ENCODE measurements around the gene ZNF618.

The ZNF618 gene

DNA sequence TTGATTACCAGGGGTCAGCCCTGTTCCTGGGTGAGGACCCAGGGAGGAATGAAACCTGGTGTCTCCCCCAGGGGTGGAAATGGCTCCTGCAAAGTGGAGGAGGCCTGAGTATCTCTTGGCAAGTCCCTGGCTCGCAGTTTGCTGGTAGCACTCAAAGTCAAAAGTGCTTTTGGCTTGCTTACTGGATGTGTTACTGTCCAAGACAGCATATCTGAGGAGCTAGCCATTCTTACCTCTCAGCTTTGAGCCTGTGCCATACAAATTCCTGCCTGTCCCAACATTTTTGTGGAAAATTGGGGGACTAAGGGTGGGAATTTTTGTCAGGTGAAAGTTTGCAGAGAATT lies 9.9 kb downstream of the ZNF618 start:
- no peak for DNase-seq

DNA sequence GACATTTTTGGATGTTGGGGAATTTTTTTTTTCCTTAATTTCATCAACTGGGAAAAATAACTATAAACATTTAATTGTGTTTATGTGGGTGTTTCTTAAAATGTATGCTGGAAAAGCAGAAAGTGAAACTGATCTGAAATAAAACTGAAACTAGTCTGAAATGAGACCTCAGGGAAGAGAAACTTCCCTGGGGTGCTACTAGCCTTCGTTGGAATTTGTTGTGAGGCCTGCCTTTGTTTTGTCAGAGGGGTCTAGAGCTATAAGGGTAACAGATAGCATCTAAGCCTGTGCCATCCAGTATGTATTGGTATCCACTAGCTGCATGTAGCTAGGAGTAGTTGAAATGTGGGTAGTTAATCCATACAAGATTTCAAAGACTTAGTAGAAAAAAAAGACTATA lies 10.4 kb downstream of the ZNF618 start:
- no peak for DNase-seq

DNA sequence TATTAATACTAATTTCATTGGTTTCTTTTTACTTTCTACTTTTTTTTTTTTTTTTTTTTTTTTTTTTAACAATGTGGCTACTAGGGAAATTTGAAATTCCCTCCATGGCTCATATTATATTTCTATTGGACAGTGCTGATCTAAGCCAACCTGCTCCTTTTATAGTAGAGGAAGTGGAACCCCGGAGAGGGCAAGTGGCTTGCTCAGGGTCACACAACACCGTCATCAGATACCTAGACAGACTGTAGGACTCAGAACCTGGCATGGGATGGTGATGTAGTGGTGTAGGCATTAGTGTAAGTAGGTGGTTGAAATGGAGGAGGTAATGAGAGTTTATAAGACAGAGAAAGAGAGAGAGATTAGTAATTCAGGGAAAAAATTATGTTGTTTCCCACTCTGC lies 10.8 kb downstream of the ZNF618 start:
- DNase-seq: no peak

DNA sequence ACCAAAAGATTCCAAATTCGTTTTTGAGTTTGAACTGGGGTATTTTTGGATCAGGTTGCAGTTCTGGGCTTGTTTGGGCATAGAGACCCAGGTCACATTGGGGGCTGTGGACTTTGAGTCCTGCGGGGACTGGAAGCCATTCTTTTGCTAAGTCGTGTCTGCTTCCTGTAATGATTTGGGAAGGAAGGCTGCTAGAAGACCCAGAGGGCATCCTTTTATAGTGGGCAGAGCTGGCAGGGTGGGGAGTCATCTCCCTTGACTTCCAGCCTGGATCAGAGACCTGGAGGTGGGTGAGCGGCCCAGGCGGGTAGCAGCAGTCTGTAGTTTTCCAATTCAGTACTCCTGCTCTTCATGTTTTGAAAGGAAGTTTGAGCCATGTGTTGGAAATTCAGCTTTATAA lies 11.3 kb downstream of the ZNF618 start:
- no peak for DNase-seq

DNA sequence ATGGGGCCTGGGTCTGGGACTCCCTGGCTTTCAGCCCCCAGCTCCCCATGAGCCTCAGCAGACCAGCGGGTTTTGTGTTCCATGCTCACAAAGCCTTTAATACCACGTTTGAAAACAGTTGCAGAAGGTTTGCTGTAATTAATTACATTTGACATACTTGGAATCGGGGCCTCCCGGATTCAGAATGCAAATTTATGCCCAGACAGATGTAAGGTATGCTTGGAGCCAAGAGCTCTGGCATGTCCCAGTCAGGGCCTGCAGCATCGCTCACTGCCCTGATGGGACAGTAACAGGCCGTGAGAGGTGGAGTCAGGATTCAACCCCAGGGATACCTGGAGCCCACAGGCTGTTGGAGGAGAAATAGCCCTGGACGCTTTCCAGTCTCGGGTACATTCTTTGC lies 12.2 kb downstream of the ZNF618 start:
- no peak for DNase-seq

DNA sequence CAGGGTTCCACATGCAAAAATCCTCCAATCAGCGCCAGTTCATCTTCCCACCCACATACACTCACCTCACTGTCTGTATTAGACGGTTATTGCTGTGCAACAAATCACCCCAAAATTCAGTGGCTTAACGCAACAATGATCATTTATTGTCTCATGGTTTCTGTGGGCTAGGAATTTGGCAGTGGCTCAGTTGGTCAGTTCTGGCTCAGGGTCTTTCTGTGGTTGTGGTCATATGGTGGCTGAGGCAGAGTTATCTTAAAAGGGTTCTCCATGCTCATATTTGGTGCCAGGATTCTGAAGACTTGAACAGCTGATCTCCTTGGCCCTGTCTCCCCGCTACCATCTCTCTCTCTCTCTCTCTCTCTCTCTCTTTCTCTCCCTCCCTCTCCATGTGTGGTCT lies 12.9 kb downstream of the ZNF618 start:
- no peak for DNase-seq

DNA sequence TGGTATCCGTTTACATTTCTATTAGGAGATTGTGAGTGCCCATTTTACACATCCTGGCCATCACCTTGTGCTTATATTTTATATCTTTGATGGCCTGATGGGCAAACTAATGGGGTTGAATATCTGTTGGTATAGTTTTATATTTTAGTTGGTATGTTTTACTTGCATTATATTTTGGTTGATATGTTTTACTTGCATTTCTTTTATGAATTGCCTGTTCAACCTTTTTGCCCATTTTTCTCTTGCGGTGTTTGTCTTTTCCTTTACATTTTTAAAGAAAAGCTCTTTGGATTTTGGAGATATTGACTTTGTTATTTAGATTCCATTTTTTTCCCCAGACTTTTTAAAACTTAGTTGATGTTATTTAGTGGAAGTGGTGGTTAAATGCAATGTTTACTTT lies 14.6 kb downstream of the ZNF618 start:
- no peak for DNase-seq

DNA sequence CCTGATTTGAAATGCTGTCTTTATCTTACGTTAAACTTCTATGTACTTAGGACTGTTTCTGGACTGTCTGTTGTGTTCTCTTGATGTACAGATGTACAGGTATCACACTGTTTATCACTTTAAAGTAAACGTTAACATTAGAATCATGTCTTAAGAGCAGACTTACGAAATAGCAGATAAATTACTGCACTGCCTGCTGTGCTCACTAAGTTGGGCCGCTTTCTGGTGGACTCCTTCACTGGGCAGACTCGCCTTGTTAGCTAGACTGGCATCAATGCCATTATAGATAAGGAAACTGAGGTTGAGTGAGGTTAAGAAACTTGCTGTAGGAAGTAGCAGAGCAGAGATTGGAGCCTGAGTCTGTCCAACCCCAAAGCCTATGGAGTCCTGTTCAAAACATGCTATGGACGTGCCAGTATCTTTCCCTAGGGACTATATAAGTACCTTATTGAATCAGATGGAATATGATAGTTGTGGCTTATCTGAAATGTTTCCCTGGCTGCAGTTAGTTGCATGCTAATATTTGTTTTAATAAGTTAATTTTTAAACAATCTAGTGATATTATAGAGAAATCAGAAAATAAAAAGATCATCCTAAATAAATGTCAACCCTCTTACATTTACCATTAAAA lies 16.9 kb downstream of the ZNF618 start:
- no peak for DNase-seq

DNA sequence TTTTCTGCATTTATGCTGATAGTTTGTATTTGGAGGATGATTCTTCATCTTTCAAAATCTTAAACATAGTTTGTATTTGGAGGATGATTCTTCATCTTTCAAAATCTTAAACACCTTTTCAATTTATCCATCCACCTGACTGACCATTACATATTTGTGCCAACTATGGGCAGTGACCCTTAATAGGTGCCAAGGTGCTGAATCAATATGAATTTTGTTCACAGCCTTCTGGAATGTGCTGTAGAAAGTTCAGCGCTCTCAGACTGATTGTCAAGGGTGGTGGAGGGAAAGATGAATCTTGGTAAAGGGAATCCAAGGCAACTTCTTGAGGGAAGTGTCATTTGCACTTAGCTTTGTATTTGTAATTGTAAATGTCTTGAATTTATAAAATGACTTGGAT lies 18.1 kb downstream of the ZNF618 start:
- no peak for DNase-seq

DNA sequence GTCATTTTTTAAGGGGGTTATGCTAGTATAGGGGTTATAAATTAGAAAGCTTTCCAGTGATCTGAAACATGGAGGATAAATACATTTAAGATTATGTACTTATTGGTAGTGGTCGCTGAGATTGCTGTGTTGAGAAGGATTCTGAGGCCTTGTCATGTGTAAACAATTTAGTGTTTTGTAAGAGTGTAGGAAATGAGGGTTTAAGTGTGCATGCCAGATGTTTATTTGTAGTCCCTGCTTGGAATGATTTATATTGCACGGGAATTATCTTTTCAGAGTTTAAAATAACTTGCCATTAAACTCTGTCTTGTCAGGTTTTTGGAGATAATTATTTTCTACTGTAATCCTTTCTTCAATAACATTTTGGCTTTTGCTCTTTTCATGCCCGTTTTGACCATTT lies 19.4 kb downstream of the ZNF618 start:
- DNase-seq: no peak

DNA sequence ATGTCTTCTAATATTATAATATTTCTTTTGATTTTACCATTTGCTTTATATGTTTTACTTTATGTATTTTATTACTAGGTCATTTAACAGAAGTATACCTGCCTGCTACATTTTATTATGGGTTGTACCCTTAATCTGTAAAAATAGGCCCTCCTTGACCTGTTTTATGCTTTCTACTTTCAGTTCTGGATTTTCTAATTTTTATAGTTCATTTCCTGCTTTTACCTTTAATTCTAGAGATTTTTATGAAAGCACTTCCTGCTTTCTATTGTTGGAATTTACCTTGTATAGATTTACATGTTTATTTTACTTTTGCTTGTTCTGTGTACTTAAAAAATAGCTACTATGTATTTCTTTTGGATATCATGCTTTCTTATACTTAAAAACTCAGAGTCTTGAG lies 20.6 kb downstream of the ZNF618 start:
- no peak for DNase-seq

DNA sequence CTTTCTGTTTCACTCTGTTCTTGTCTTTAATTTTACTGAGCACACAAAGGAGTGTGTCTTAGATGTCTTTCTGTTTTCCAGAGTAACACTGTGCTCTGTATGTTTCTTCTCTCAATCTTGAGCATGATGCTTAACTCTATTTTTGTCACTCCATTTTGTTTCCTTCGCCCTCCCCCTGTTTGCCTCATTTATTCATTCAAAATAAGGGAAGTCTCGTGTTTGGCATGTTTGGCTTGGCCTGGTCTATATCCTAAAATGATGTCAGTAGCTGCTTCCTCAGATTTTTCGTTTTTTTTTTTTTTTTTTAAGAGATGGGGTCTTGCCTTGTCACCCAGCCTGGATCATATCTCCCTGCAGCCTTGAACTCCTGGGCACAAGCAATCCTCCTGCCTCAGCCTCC lies 22.0 kb downstream of the ZNF618 start:
- DNase-seq: no peak

DNA sequence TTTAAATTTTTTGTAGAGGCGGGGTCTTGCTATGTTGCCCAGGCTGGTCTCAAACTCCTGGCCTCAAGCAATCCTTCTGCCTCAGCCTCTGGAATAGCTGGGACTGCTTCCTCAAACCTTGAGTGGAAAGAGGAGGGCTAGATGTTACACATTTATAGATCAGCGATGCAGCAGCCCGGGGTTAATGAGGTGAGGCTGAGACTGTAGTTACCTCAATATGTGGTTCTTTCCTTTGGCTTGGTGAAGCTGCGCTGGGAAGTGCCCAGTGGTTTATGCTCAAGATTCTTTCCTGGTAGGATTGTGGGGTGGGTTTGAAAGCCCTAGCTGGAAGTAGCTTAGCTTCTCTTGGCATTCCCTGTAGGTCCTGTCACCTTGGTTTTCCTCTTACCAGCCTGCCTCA lies 22.5 kb downstream of the ZNF618 start:
- no peak for DNase-seq

DNA sequence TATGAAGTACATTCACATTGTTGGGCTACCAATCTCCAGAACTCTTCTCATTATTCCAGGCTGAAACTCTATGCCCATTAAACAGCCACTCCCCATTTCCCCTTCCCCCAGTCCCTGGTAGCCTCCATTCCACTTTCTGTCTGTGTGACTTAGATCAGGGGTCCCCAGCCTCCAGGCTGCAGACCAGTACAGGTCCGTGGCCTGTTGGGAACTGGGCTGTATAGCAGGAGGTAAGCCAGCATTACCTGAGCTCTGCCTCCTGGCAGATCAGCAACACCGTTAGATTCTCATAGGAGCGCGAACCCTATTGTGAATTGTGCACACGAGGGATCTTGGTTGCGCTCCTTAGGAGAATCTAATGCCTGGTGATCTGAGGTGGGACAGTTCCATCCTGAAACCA lies 23.1 kb downstream of the ZNF618 start:
- no peak for DNase-seq

DNA sequence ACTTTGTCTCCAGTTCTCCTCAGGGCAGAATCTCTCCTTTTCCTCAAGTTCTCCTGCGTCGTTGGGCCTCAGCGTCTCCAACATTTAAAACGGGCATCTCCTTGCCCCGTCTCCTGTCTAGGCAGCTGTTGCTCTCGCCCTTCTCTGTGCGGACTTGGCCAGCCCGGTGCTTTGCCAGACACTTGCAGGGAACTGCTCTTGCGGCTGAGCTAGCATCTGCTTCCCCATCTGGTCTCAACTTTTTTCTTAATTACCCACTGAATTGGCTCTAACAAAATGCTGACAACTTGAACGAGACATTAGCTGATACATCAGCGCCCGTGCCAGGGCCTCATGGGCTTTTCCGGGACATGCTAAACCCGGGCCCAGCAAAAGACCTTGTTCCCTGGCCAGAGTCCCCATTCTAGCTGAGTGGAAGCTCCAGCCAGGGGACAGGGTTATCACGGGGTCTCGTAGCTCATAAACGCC lies 25.1 kb downstream of the ZNF618 start:
- no peak for DNase-seq

DNA sequence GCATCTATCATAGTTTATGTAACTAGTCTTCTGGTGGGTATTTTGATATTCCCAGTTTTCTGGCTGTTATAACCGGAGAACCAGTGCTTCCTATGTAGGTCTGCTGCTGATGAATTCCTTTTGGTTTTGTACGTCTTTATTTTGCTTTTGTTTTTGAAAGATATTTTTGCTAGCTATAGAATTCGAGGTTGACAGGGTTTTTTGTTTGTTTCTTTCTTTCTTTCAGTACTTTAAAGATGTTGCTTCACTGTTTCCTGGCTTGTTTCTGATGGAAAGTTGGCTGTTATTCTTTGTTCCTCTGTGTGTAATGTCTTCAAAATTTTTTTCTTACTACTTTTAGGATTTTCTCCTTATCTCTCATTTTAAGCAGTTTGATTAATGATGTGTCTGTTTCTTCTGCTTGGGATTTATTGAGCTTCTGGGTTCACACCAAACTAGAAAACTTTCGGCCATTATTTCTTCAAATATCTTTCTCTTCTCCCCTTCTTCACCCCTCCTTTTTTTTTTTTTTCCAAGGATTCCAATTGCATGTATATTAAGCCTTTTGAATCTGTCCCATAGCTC lies 27.5 kb downstream of the ZNF618 start:
- DNase-seq: no peak

DNA sequence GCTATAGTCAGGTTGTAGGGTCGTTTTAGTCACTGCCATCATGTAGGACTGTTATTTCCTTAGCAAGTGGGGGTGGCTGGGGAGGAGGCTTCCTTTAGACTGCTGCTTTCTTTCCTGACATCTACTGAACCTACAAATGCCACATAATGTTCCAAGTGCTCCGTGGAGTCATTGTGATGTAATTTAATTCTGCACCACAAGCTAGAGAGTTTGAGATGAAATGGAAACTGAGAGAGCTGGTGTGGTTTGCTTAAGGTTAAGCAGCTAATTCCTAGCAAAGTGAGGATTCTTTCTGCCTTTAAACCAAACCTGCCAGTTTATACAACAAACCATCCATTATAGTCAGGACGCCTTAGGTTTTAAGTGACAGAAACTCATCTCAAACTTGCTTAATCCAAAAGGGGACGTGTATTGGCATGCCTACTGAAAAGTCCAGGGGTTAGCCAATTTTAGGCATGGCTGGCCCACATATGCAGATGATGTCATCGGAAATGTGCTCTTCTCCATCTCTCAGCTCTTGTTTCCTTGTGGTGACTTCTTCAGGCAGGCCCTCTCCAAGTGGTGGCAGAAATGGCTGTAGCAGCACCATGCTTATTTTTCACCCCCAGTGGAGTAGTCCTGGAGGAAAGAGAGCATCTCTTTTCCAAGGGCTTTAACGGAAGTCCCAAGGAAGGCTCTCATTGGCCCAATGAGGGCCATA lies 30.5 kb downstream of the ZNF618 start:
- DNase-seq: no peak

DNA sequence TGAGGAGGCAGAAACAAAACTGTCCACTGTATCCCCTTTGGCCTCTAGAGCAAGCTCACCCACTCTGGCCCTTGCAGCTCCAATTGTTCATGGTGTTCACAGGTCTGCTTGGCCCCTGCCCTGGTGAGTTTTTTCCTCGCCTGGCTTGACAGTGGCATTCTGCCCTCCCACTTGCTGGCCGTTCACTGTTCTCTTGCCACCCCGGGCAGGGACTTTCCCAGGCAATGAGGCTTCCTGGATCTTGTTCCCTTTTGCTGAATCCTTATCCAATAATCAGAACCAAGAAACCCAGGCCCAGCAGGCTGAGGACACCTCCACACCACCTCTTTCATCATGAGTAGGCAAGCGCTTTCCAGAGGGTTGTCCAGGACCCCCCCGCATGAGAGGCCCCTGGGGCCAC lies 31.2 kb downstream of the ZNF618 start:
- no peak for DNase-seq

DNA sequence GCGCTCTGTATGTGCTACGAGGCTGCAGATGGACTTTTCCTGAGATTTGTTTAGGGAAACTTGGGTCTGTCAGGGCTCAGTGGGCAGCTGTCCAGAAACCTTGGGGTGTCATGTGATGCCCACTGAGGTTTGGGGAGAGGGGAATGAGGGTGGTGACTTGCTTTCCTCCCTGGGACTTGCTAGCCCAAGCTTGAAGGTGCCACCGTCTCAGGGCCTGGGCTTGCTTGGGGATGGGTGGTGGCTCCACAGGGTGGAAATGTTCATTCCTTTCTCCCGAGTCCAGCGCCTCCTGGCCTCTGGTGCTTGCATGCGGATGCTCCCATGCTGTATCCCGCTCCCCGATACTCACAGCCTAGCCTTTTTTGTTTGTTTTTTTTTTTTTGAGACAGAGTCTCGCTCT lies 33.3 kb downstream of the ZNF618 start:
- no peak for DNase-seq

DNA sequence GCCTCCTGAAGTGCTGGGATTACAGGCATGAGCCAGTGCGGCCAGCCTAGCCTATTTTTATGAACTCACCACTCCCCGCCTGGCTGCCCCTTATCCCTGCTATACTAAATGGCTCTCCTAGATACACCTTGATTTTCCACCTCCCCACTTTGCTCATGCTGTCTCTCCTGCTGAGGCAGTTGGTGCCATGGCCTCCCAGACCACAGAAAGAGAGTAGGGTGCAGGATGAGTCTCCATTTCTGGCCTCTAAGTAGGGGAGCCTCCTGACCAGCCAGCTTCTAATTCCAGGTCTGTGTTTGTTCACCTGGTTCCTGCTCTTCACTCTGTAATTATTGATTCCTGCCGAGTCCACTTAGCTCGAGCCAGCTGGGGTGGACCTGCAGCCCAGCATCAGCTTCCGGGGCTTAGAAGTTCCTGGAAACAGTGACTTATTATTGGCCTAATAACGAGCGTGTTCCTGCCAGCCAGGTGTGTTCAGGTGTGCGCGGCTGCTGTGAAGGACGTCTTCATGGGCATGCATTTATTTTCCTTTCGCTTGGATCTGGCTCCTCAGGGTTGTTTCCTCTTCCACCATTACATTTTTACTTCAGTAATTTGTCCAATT lies 34.0 kb downstream of the ZNF618 start:
- no peak for DNase-seq

DNA sequence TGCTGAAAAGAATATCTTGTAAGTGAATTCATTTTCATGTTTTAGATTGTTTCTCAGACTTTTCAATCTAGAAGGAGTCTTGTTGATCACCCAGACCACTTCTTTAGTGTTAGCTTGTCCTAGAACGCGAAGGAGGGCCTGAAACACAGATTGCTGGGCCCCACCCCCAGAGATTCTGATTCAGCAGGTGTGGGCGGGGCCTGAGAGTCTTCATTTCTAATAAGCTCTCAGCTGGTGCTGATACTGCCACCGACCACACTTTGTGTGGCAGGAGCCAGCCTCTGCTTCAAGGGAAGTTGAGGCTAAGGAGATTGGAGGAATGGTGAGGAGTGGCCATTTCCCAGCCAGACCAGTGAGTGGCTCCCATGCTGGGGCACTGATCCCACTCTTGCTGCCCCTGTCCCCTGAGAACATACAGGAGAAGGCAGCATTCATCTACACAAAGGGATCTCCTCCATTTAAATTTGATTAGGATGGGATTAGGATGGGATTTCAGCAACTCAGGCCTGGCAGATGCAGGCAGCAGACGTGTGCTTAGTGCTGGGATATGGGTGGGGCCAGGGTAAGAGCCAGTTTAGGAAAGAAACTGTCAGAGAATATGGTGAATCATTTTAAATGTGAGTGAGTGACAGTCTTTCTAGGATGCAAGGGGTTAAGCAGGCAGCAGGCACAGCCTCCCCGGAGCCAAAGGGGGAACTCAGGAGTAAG lies 35.9 kb downstream of the ZNF618 start:
- no peak for DNase-seq

DNA sequence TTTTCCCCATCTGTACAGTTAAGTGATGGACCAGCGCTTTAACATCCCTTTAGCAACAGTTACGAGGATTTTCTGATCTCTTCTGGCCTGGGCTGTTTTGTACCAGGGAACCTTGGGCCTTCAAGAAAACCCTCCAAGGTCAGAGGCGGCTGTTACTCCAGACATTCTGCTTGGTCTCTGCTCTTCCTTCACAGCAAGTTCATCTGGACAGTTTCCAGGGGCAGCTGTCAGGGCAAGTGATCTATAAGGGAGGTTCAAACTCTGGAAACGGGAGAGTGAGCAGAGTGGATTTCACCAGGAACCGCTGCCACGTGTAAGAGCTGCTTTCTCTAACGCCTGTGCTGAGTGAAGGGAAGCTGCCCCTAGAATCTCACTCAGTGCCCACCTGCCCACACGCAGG lies 36.7 kb downstream of the ZNF618 start:
- no peak for DNase-seq

DNA sequence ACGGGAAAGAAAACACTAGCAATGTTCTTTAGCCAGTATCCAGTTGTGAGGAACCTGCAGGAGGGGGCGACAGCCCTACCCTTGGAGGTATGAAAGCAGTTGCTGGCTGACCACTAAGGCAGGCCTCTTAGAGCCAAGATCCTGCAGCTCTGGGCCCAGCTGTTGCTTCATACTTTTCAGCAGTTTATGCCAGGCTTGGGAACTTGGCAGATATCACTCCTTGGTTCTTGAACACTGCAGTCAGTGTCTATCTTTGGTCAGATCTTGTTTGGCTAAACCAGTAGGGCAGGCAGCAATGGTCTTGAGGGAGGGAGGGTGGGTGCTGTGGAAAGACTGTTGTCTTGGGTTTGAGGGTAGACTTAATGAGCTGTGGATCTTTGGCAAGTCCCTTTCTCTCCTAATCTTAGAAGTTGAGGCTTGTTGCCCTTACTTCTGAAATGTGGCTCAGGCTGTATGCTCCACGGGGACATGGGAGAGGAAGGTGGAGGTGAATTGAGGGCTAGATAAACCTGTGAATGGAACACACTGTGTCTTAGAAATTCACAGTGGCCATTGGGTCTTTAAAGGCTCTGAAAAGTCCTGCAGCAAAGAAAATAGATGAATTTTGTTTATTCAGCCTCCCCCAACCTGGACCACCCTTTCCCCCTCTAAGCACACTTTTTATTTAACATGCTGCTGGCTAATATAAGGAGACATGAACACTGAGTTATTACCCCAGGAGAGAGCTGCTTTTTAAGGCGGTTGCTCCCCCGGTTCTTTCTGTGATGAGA lies 37.5 kb downstream of the ZNF618 start:
- DNase-seq: no peak
